Kidney (tissue), 14 donors: ENCODE results near the gene TEPSIN. TPM values are rescaled to one million over a fixed set of nuclear protein-coding genes. Genes with fewer than 3 reads are reported as not detected.
A peak's percentile ranks its signal among the peaks of the same experiment; 100 is the strongest.

ENCODE experiments used
- DNase-seq, 5 donors: peaks; one replicate each; pipeline ENCODE4 v3.0.0-alpha.2; 2013 to 2020
- FAIRE-seq: peaks from 2 replicates; lab custom pipeline; 2012; peaks lifted over from hg19 to GRCh38; lab: Jason Lieb, UNC
- H3K27ac ChIP-seq, 2 donors: one replicate each; pipeline ENCODE4 v1.7.0; 2013; ENCODE audit warnings: low read depth in 2 of 2, low read length in 2 of 2, inconsistent platforms in 1 of 2
- H3K27me3 ChIP-seq: one replicate; pipeline ENCODE4 v1.7.1; 2013; ENCODE audit warnings: low read length, inconsistent platforms; ENCODE audit not compliant: control insufficient read depth, insufficient read depth
- H3K36me3 ChIP-seq, 3 donors: one replicate each; pipeline versions ENCODE4 v1.7.0 to v1.7.1; 2013; ENCODE audit warnings: low read length in 3 of 3, control low read depth in 1 of 3, inconsistent platforms in 1 of 3; ENCODE audit not compliant: insufficient read depth in 3 of 3, control insufficient read depth in 2 of 3
- H3K4me1 ChIP-seq, 3 donors: one replicate each; pipeline versions ENCODE4 v1.7.0 to v1.7.1; 2013; ENCODE audit warnings: low read length in 3 of 3, inconsistent platforms in 1 of 3, low read depth in 1 of 3; ENCODE audit not compliant: control insufficient read depth in 2 of 3, insufficient read depth in 2 of 3
- H3K4me3 ChIP-seq, 3 donors: one replicate each; pipeline versions ENCODE4 v1.7.0 to v1.8.1; 2013; ENCODE audit warnings: low read length in 3 of 3, control low read depth in 1 of 3, inconsistent platforms in 1 of 3
- H3K9ac ChIP-seq, 3 donors: one replicate each; pipeline versions ENCODE4 v1.7.0 to v1.7.1; 2013; ENCODE audit warnings: low read length in 3 of 3, control low read depth in 1 of 3, inconsistent platforms in 1 of 3
- H3K9me3 ChIP-seq, 3 donors: one replicate each; pipeline versions ENCODE4 v1.7.0 to v1.7.1; 2013; ENCODE audit warnings: low read length in 3 of 3, control low read depth in 1 of 3, inconsistent platforms in 1 of 3; ENCODE audit not compliant: control insufficient read depth in 2 of 3, insufficient read depth in 1 of 3
- CTCF ChIP-seq: IDR thresholded peaks from 3 replicates; pipeline ENCODE4 v1.5.1; 2012; ENCODE audit warnings: mild to moderate bottlenecking, moderate library complexity, borderline replicate concordance; ENCODE audit not compliant: insufficient read depth; ENCODE audit errors: extremely low read depth
- intact Hi-C: fragments of 100-400 bp; cut with DNase I; formaldehyde crosslinking; loops from one replicate; pipeline ENCODE4 v1.11.1; 2022
- polyA plus RNA-seq: library from polyadenylated mRNA; stranded (reverse); fragments of 350-450 nt; fragmentation: Illumina TruSeq; extraction: RNeasy Lipid Tissue Mini Kit (QIAGEN cat#74804); gene quantifications from one replicate; pipeline ENCODE4 v1.2.3, GENCODE V29; 2014; ENCODE audit warnings: low read depth, low replicate concordance; ENCODE audit not compliant: insufficient read depth
- total RNA-seq: library from RNA; stranded (reverse); fragmentation: NEBNext Ultra II Directional; extraction: Animal tissue kit (Norgen Biotek cat#: 25700); gene quantifications from one replicate; pipeline ENCODE4 v1.2.1, GENCODE V29; 2021
- donor health status: control.
- donor health status: control.
- donor health status: control.
- donor health status: control.
- donor health status: control.
- donor health status: DM: yes; HTN: yes; CAD: no.
- donor health status: Normal renal cell carcinoma (clear cell type).

Gene TEPSIN
- total and polyA plus RNA-seq, 2 donors from 2014 or later: 13.9 to 42.8 TPM

- H3K36me3 ChIP-seq: peaks cover 0 to 10% (median 4%) of the 10 kb centered on the region in 3 donors
Measured at GRCh38 chr17:81246679-81247338, 8.0 kb upstream of the TEPSIN start.

GRCh38 chr17:81246343-81246670 is 7.5 kb upstream of the TEPSIN start:
- no peak for TF ChIP-seq CTCF
- Histone ChIP-seq H3K36me3 (peaks cover 0 to 10% (median 4%) of the 10 kb centered on the region in 3 donors), H3K9me3 (no peaks in the 10 kb centered on the region)

More at GRCh38 chr17:81246679-81247338, 8.0 kb upstream of the TEPSIN start:
- H3K9me3 ChIP-seq: no peaks in the 10 kb centered on the region
- H3K9ac ChIP-seq: no peak overlapping the region
- TF ChIP-seq CTCF: no peak
- DNase-seq: peak in 2 of 5 donors; percentile 50 to 74
- no peak overlapping the region for H3K4me3 ChIP-seq
- no peak for FAIRE-seq
- intact Hi-C loops: no loop called here
- no peak overlapping the region for H3K27ac ChIP-seq
- H3K4me1 ChIP-seq: peaks cover 0 to 4% (median 2%) of the 10 kb centered on the region in 3 donors
- H3K27me3 ChIP-seq: no peaks in the 10 kb centered on the region

GRCh38 chr17:81245665-81246342 is 6.9 kb upstream of the TEPSIN start:
- Histone ChIP-seq H3K27me3 (no peaks in the 10 kb centered on the region), H3K4me3 (no peak overlapping the region), H3K9ac (no peak overlapping the region), H3K36me3 (peaks cover 0 to 10% (median 4%) of the 10 kb centered on the region in 3 donors), H3K9me3 (no peaks in the 10 kb centered on the region), H3K27ac (peak overlapping the region in 1 of 2 donors; percentile 32), H3K4me1 (peaks cover 0 to 4% (median 2%) of the 10 kb centered on the region in 3 donors)
- no peak for TF ChIP-seq CTCF
- no peak for FAIRE-seq
- peak in 2 of 5 donors; percentile 66 to 74 for DNase-seq
- intact Hi-C loops: no loop called here

More at GRCh38 chr17:81246343-81246670, 7.5 kb upstream of the TEPSIN start:
- FAIRE-seq (no peak), DNase-seq (peak in 1 of 5 donors; percentile 61)
- Histone ChIP-seq H3K4me1 (peaks cover 0 to 4% (median 2%) of the 10 kb centered on the region in 3 donors), H3K27me3 (no peaks in the 10 kb centered on the region), H3K9ac (no peak overlapping the region), H3K4me3 (no peak overlapping the region), H3K27ac (no peak overlapping the region)
- intact Hi-C loops: no loop called here
